HEK293 (cell line): ENCODE measurements around the gene DCST1.
A peak's percentile ranks its signal among the peaks of the same experiment; 100 is the strongest.

Experiments
- HIC1 ChIP-seq: fragments of 450-650 bp; formaldehyde crosslinking; IDR thresholded peaks from 2 replicates; pipeline ENCODE4 v1.5.1; 2016; ENCODE audit warnings: missing biosample characterization, missing genetic modification characterization
- HOXA7 ChIP-seq: sonication (generic); formaldehyde crosslinking; IDR thresholded peaks from 2 replicates; pipeline ENCODE4 v1.8.1; 2022; ENCODE audit warnings: missing genetic modification reagents, borderline replicate concordance
- KLF1 ChIP-seq: fragments of 450-650 bp; formaldehyde crosslinking; IDR thresholded peaks from 2 replicates; pipeline ENCODE4 v1.5.1; 2016; ENCODE audit warnings: missing biosample characterization, missing genetic modification characterization
- PATZ1 ChIP-seq: fragments of 450-650 bp; formaldehyde crosslinking; IDR thresholded peaks from 2 replicates; pipeline ENCODE4 v1.5.1; 2016; ENCODE audit warnings: missing biosample characterization, missing genetic modification characterization
- PBX3 ChIP-seq: sonication (generic); formaldehyde crosslinking; IDR thresholded peaks from 2 replicates; pipeline ENCODE4 v1.8.1; 2022; ENCODE audit warnings: mild to moderate bottlenecking, moderate library complexity, missing genetic modification reagents
- SP3 ChIP-seq: fragments of 450-650 bp; formaldehyde crosslinking; IDR thresholded peaks from 2 replicates; pipeline ENCODE4 v1.5.1; 2016; ENCODE audit warnings: missing biosample characterization, missing genetic modification characterization
- SP7 ChIP-seq: fragments of 450-650 bp; formaldehyde crosslinking; IDR thresholded peaks from 2 replicates; pipeline ENCODE4 v1.5.1; 2016; ENCODE audit warnings: missing biosample characterization, missing genetic modification characterization
- ZBTB48 ChIP-seq: fragments of 450-650 bp; formaldehyde crosslinking; IDR thresholded peaks from 2 replicates; pipeline ENCODE4 v1.5.1; 2016; ENCODE audit warnings: missing biosample characterization, missing genetic modification characterization
- ZBTB7A ChIP-seq: fragments of 450-650 bp; formaldehyde crosslinking; IDR thresholded peaks from 2 replicates; pipeline ENCODE4 v1.5.1; 2016; ENCODE audit warnings: low read depth, missing biosample characterization, missing genetic modification characterization
- ZNF146 ChIP-seq: fragments of 450-650 bp; formaldehyde crosslinking; IDR thresholded peaks from 2 replicates; pipeline ENCODE4 v1.5.1; 2016; ENCODE audit warnings: missing biosample characterization, missing genetic modification characterization
- ZNF324 ChIP-seq: fragments of 450-650 bp; formaldehyde crosslinking; IDR thresholded peaks from 2 replicates; pipeline ENCODE4 v1.5.1; 2016; ENCODE audit warnings: missing biosample characterization, missing genetic modification characterization
- ZNF350 ChIP-seq: fragments of 450-650 bp; formaldehyde crosslinking; IDR thresholded peaks from 2 replicates; pipeline ENCODE4 v1.5.0; 2017; ENCODE audit warnings: missing biosample characterization, mild to moderate bottlenecking, missing genetic modification characterization
- ZNF600 ChIP-seq: fragments of 450-650 bp; formaldehyde crosslinking; IDR thresholded peaks from 2 replicates; pipeline ENCODE4 v1.5.1; 2016; ENCODE audit warnings: missing biosample characterization, missing genetic modification characterization
- ZNF621 ChIP-seq: fragments of 450-650 bp; formaldehyde crosslinking; IDR thresholded peaks from 2 replicates; pipeline ENCODE4 v1.5.1; 2017; ENCODE audit warnings: missing biosample characterization, missing genetic modification characterization
- ZNF76 ChIP-seq: fragments of 450-650 bp; formaldehyde crosslinking; IDR thresholded peaks from 2 replicates; pipeline ENCODE4; 2016; ENCODE audit warnings: low read depth, missing biosample characterization, missing genetic modification characterization, borderline replicate concordance
- ZNF830 ChIP-seq: fragments of 450-650 bp; IDR thresholded peaks from 2 replicates; pipeline ENCODE4 v1.5.0; 2018; ENCODE audit warnings: missing biosample characterization, missing genetic modification characterization, low read depth, mild to moderate bottlenecking, moderate library complexity
- ZNF843 ChIP-seq: fragments of 450-650 bp; formaldehyde crosslinking; IDR thresholded peaks from 2 replicates; pipeline ENCODE4 v1.5.1; 2016; ENCODE audit warnings: missing biosample characterization, missing genetic modification characterization
- TF ChIP-seq, protein P1 (sequence below): fragments of 450-650 bp; formaldehyde crosslinking; IDR thresholded peaks from 2 replicates; pipeline ENCODE4 v1.5.1; 2016; ENCODE audit warnings: missing biosample characterization, missing genetic modification characterization
- TF ChIP-seq, protein P2 (sequence below): fragments of 450-650 bp; formaldehyde crosslinking; IDR thresholded peaks from 2 replicates; pipeline ENCODE4 v1.5.0; 2017; ENCODE audit warnings: missing biosample characterization, missing genetic modification characterization, borderline replicate concordance
- TF ChIP-seq, protein P3 (sequence below): fragments of 450-650 bp; formaldehyde crosslinking; IDR thresholded peaks from 2 replicates; pipeline ENCODE4 v1.5.1; 2016; ENCODE audit warnings: missing biosample characterization, missing genetic modification characterization
- TF ChIP-seq, protein P4 (sequence below): fragments of 450-650 bp; formaldehyde crosslinking; IDR thresholded peaks from 2 replicates; pipeline ENCODE4 v1.5.1; 2016; ENCODE audit warnings: missing biosample characterization, missing genetic modification characterization
- TF ChIP-seq, protein P5 (sequence below): fragments of 450-650 bp; formaldehyde crosslinking; IDR thresholded peaks from 2 replicates; pipeline ENCODE4 v1.5.1; 2016; ENCODE audit warnings: missing biosample characterization, missing genetic modification characterization

DCST1 gene

GRCh38 chr1:155079487-155080311 is 46.1 kb downstream of the DCST1 start (continued):
- TF ChIP-seq, protein P1, sequence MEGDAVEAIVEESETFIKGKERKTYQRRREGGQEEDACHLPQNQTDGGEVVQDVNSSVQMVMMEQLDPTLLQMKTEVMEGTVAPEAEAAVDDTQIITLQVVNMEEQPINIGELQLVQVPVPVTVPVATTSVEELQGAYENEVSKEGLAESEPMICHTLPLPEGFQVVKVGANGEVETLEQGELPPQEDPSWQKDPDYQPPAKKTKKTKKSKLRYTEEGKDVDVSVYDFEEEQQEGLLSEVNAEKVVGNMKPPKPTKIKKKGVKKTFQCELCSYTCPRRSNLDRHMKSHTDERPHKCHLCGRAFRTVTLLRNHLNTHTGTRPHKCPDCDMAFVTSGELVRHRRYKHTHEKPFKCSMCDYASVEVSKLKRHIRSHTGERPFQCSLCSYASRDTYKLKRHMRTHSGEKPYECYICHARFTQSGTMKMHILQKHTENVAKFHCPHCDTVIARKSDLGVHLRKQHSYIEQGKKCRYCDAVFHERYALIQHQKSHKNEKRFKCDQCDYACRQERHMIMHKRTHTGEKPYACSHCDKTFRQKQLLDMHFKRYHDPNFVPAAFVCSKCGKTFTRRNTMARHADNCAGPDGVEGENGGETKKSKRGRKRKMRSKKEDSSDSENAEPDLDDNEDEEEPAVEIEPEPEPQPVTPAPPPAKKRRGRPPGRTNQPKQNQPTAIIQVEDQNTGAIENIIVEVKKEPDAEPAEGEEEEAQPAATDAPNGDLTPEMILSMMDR (tag by site-specific recombination), result 0 out of 2 replicates have a peak, but pooled peaks have one; percentile 9
- TF ChIP-seq, protein P2, sequence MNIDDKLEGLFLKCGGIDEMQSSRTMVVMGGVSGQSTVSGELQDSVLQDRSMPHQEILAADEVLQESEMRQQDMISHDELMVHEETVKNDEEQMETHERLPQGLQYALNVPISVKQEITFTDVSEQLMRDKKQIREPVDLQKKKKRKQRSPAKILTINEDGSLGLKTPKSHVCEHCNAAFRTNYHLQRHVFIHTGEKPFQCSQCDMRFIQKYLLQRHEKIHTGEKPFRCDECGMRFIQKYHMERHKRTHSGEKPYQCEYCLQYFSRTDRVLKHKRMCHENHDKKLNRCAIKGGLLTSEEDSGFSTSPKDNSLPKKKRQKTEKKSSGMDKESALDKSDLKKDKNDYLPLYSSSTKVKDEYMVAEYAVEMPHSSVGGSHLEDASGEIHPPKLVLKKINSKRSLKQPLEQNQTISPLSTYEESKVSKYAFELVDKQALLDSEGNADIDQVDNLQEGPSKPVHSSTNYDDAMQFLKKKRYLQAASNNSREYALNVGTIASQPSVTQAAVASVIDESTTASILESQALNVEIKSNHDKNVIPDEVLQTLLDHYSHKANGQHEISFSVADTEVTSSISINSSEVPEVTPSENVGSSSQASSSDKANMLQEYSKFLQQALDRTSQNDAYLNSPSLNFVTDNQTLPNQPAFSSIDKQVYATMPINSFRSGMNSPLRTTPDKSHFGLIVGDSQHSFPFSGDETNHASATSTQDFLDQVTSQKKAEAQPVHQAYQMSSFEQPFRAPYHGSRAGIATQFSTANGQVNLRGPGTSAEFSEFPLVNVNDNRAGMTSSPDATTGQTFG, result no peak
- no peak for TF ChIP-seq ZNF324
- no peak for TF ChIP-seq HOXA7 (CRISPR knock-in tag)
- TF ChIP-seq ZBTB48, result no peak
- peak; percentile 28 for TF ChIP-seq ZNF146 (tag by site-specific recombination)
- peak; percentile 83; the same call in 1 of the 2 replicates for TF ChIP-seq ZNF600
- TF ChIP-seq, protein P3, sequence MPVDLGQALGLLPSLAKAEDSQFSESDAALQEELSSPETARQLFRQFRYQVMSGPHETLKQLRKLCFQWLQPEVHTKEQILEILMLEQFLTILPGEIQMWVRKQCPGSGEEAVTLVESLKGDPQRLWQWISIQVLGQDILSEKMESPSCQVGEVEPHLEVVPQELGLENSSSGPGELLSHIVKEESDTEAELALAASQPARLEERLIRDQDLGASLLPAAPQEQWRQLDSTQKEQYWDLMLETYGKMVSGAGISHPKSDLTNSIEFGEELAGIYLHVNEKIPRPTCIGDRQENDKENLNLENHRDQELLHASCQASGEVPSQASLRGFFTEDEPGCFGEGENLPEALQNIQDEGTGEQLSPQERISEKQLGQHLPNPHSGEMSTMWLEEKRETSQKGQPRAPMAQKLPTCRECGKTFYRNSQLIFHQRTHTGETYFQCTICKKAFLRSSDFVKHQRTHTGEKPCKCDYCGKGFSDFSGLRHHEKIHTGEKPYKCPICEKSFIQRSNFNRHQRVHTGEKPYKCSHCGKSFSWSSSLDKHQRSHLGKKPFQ (tag by site-specific recombination), result peak; percentile 80; the same call in 1 of the 2 replicates
- TF ChIP-seq, protein P4, sequence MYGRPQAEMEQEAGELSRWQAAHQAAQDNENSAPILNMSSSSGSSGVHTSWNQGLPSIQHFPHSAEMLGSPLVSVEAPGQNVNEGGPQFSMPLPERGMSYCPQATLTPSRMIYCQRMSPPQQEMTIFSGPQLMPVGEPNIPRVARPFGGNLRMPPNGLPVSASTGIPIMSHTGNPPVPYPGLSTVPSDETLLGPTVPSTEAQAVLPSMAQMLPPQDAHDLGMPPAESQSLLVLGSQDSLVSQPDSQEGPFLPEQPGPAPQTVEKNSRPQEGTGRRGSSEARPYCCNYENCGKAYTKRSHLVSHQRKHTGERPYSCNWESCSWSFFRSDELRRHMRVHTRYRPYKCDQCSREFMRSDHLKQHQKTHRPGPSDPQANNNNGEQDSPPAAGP, result peak; percentile 39; the same call in 1 of the 2 replicates
- peak; percentile 50 for TF ChIP-seq SP3 (tag by site-specific recombination)
- no peak for TF ChIP-seq ZNF76 (tag by site-specific recombination)
- peak; percentile 44; the same call in 1 of the 2 replicates for TF ChIP-seq SP7 (tag by site-specific recombination)
- peak; percentile 48 for TF ChIP-seq PATZ1 (tag by site-specific recombination)
- TF ChIP-seq ZNF350, result no peak
- TF ChIP-seq, protein P5, sequence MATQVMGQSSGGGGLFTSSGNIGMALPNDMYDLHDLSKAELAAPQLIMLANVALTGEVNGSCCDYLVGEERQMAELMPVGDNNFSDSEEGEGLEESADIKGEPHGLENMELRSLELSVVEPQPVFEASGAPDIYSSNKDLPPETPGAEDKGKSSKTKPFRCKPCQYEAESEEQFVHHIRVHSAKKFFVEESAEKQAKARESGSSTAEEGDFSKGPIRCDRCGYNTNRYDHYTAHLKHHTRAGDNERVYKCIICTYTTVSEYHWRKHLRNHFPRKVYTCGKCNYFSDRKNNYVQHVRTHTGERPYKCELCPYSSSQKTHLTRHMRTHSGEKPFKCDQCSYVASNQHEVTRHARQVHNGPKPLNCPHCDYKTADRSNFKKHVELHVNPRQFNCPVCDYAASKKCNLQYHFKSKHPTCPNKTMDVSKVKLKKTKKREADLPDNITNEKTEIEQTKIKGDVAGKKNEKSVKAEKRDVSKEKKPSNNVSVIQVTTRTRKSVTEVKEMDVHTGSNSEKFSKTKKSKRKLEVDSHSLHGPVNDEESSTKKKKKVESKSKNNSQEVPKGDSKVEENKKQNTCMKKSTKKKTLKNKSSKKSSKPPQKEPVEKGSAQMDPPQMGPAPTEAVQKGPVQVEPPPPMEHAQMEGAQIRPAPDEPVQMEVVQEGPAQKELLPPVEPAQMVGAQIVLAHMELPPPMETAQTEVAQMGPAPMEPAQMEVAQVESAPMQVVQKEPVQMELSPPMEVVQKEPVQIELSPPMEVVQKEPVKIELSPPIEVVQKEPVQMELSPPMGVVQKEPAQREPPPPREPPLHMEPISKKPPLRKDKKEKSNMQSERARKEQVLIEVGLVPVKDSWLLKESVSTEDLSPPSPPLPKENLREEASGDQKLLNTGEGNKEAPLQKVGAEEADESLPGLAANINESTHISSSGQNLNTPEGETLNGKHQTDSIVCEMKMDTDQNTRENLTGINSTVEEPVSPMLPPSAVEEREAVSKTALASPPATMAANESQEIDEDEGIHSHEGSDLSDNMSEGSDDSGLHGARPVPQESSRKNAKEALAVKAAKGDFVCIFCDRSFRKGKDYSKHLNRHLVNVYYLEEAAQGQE, result peak; percentile 82
- no peak for TF ChIP-seq ZNF621 (tag by site-specific recombination)
- no peak for TF ChIP-seq PBX3 (CRISPR knock-in tag)
- TF ChIP-seq ZNF830 (tag by site-specific recombination), result no peak
- no peak; the same call in none of the 2 replicates for TF ChIP-seq KLF1 (tag by site-specific recombination)
- TF ChIP-seq HIC1 (tag by site-specific recombination), result peak; percentile 63; the same call in 1 of the 2 replicates
- TF ChIP-seq ZBTB7A (tag by site-specific recombination), result peak; percentile 70
- TF ChIP-seq ZNF843, result 0 out of 2 replicates have a peak, but pooled peaks have one; percentile 19
